ENCODE measurements around the gene CAMTA1.

- TF ChIP-seq CTCF (conservative IDR thresholded peaks at IDR 0.05; ENCODE audit: low read length) (no peak), EZH2phosphoT487 (IDR thresholded peaks at IDR 0.05; ENCODE audit: borderline replicate concordance, low read depth, low read length) (no peak)
These were observed 215.5 kb downstream of the CAMTA1 start for GRCh38 chr1:7000720-7001119.
